HG02588 (cell line): Measurements from ENCODE around the gene XXYLT1.
A peak's percentile ranks its signal among the peaks of the same experiment; 100 is the strongest.
"Not testable (repeated sequence)": the region's sequence is repeated elsewhere in the genome, so short reads cannot be mapped to it uniquely, and the experiment has no call there.

Source experiments
- ATAC-seq: cut with Tn5 transposase; IDR thresholded peaks from one replicate; pipeline ENCODE4 v1.9.1; 2021; ENCODE audit warnings: mild to moderate bottlenecking, moderate library complexity; ENCODE audit not compliant: unreplicated experiment

Gene XXYLT1, protein sequence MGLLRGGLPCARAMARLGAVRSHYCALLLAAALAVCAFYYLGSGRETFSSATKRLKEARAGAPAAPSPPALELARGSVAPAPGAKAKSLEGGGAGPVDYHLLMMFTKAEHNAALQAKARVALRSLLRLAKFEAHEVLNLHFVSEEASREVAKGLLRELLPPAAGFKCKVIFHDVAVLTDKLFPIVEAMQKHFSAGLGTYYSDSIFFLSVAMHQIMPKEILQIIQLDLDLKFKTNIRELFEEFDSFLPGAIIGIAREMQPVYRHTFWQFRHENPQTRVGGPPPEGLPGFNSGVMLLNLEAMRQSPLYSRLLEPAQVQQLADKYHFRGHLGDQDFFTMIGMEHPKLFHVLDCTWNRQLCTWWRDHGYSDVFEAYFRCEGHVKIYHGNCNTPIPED

DNA sequence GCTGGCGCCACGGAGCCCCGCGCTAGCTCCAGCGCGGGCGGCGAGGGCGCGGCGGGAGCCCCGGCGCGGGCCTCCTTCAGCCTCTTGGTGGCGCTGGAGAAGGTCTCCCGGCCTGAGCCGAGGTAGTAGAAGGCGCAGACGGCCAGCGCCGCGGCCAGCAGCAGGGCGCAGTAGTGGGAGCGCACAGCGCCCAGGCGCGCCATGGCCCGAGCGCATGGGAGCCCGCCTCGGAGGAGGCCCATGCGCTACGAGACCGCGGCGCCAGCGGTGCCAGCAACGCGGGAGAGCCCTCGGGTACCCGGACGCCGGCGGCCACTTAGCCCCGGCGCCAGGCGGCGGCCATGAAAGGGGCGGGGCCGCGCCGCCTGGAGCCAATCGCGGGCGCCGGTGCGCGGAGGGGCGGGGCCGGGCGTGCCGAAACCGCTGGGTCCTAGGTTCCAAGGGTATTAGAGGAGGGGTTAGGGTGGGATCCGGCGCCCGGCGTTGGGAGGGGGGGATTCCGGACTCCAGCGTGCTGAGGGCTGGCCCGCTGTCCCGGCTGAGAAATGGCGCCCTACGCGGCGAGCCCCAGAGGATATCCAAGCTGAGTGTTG is at the start of gene XXYLT1:
TSS of gene XXYLT1 (minus strand) at position 343 of the 593 bp plus-strand sequence. CDS start at position 242, 101 bp downstream.
- peak; percentile 81 for ATAC-seq

DNA sequence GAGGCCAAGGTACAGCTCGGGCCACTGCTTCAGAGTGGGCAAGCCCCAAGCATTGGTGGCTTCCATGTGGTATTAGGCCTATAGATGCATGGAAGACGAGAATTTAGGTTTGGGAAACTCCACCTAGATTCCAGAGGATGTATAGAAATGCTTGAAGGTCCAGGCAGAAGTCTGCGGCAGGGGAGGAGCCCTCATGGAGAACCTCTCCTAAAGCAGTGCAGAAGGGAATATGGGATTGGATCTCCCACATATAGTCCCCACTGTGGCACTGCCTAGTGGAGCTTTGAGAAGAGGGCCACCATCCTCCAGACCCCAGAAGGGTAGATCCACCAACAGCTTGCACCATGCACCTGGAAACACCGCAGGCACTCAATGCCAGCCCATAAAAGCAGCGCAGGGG is 48.1 kb upstream of the XXYLT1 start:
- ATAC-seq, result no peak

GRCh38 chr3:195312714-195313113 is 41.8 kb upstream of the XXYLT1 start:
- no peak for ATAC-seq

DNA sequence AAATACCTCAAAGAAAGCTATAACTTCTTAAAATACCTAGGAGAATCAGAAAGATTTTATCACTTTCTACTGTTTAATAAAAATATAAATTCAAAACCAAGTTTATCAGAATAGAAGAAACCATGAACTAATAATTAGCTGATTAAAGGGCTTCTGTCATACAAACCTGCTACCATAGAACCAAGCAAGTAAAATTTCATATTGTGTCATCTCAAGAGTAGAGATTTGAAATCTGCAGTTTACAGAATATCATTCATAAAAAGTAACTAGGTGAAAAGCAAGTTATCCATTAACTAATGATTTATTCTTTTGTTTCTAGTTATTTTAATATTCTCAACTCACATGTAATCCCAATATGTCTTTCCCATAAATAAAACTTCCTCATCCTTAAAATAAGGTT is 36.8 kb upstream of the XXYLT1 start:
- ATAC-seq, result no peak

DNA sequence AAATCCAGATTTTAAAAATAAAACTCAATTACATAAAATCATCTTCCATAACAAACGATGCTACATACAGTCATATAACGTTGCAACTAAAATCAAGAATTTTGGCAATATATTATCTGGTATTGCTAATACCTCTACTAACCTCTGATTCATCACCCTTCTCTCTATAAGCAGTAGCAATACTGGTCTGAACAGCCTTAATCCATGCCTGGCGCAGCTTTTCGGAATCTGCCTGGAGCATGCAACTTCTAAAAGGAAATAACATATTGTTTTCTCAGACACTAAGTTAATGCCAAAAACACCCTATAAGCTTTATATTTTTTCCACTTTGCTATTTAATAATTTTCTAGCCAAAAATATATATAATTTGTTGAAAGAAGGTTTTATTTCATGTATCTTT is 35.4 kb upstream of the XXYLT1 start:
- ATAC-seq, result no peak

DNA sequence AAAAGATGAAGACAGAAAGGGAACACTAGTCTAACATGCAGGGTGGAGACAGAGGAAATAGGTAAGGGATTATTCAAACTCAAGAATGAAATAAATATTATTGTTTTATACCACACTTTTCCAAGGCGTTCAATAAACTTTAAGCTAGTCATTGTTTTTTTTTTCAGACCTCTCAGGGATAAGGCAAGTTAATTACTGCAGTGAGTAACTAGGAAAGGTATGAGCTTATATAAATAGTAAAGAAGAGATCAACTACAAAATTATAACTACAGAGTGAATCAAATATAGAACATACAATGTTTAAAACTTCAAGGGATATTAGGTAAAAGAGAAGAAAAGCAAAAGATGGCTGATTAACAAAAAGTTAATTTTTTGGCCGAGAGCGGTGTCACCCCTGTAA is 31.5 kb upstream of the XXYLT1 start:
- ATAC-seq, result no peak

DNA sequence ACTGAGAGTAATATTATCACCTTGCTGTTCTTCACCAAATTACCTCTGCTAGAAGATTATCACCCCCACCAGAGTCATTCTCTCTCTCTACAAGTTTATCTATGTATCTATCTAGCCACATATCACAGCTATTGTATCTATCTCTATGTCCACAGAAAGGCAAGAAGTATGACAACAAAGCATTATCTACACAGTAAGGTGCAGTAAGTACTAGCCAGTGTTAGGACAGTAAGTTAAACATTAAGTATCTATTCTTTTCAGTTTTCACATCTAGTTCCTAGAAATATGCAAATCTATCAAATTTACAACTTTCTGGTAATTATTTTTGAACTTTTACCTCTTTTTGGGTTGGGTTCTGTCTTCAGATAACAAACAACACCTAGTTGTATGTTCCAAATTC is 26.5 kb upstream of the XXYLT1 start:
- ATAC-seq, result no peak

- ATAC-seq, result no peak
These were observed 25.7 kb upstream of the XXYLT1 start for GRCh38 chr3:195296662-195297061.

GRCh38 chr3:195291121-195291520 is 20.2 kb upstream of the XXYLT1 start:
- no peak for ATAC-seq

DNA sequence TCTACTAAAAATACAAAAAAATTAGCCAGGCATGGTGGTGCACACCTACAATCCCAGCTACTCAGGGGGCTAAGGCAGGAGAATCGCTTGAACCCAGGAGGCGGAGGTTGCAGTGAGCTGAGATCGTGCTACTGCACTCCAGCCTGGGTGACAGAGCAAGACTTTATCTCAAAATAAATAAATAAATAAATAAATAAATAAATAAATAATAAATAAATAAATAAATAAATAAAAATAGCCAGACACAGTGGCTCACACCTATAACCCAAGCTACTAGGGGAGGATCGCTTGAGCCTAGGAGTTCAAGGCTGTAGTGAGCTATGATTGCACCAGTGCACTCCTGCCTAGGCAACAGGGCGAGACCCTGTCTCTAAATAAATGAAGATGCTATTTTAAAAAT is 19.7 kb upstream of the XXYLT1 start:
- not testable (repeated sequence) for ATAC-seq

GRCh38 chr3:195286115-195286872 is 15.3 kb upstream of the XXYLT1 start:
- no peak for ATAC-seq

DNA sequence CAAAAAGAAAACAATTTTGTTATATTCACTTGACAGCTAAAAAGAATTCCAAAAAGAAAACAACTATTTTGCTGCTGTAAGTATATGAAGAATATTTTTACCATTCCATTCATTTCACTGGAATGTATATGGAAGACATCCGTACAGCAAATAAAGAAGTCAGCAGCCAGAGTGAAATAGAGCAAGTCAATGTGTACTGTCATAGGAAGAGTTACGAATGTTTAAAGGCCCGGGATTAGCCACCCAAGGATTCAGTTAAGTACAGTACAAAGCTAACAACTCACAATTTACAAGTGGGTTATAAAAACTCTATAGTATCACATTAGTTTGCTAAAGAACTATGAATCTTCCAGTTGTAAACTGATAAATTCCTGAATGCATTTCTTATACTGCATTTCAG is 14.4 kb upstream of the XXYLT1 start:
- ATAC-seq, result no peak

GRCh38 chr3:195284842-195285241 is 13.9 kb upstream of the XXYLT1 start:
- ATAC-seq, result no peak

DNA sequence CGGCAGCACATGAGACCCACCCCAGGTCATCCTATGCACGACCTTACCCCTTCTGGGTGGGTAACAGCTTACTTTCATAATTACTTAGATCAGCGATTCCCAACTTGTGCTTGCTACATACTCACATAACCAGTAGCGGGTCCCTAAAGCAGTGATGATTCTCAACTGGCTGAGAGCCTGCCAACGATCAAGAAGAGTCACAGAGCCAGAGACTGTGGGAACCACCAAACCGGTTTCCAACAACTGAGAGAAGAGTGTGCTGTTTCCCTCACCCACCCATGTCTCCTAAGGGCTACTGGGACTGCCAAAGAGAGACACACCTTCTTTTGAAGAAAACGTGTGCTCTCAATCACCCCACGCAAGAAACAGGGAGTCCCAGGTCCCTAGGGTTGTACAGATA is 12.0 kb upstream of the XXYLT1 start:
- ATAC-seq, result no peak

DNA sequence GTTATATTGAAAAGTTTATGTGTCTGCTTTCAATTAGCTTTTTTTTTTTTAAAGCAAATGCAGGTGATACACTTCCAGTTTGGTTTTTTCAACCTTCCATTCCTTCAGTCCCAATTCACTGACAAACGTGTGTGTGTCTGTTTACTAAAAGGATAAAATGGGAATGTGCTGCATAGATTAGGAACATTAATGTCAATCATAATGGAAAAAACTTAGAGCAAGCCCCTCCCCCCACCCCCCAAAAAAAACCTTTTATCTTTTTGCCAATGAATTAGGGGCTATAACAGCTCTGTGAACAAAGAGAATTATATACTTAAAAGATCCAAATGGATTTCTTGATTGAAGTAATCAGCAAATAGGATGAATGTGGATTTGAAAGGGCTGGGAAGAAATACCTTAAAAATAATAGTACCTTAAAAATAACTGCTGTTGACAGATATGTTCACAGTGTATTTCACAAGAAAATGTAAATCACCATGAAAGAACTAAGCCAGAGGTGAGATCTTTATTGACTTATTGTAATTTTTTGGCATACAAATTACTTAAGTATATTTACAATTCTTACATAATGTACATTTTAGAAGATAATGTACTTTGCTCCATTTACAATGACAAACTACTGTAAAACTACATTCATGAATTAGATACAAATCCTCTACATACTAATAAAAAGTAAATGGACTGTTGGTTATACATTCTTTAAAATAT is 3.5 kb upstream of the XXYLT1 start:
- no peak for ATAC-seq

- ATAC-seq, result peak; percentile 63
These were observed 668 bp upstream of the XXYLT1 start for GRCh38 chr3:195271410-195272243.

DNA sequence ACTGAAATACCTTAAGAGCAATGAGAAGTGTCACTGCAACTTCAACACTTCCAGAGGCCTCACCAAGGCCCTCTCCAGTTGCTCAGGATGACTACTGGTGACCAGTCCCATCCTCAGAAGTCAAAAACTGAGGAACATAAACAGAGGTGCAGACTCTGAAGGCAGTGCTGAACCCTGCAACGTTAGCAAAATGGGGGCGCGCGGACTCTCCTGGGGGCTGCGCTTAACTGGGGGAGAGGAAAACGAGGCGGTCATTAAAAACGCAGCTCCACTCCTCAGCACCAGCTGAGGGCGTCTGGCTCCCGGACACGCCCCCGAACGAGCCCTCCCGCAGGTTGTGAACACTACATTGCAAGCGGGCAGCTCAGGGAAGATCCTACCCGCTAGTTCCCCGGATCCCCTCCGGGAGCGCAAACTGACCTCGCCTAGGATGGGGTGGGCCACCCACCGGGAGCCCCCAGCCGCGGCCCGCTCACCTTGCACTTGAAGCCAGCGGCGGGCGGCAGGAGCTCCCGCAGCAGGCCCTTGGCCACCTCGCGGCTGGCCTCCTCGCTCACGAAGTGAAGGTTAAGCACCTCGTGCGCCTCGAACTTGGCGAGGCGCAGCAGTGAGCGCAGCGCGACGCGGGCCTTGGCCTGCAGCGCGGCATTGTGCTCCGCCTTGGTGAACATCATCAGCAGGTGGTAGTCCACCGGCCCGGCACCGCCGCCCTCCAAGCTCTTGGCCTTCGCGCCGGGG is 711 bp downstream of the XXYLT1 start:
- ATAC-seq, result peak; percentile 15

GRCh38 chr3:195269375-195270078 is 1.4 kb downstream of the XXYLT1 start:
- no peak for ATAC-seq
